SH-SY5Y (cell line): ENCODE data around the gene WDR87.

Experiments
- GATA2 ChIP-seq: IDR thresholded peaks from 2 replicates; pipeline ENCODE4 v1.6.1; 2011; ENCODE audit warnings: mild to moderate bottlenecking, low read depth, low read length
- GATA3 ChIP-seq: IDR thresholded peaks from 2 replicates; pipeline ENCODE4 v1.6.1; 2011; ENCODE audit warnings: low read depth, mild to moderate bottlenecking, low read length, moderate library complexity

- no peak for TF ChIP-seq GATA3
- TF ChIP-seq GATA2: no peak
Measured at GRCh38 chr19:37925212-37925611, 18.8 kb upstream of the WDR87 start.
